BJ (cell line): ENCODE measurements around the gene COPB2. TPM values are rescaled to one million over a fixed set of nuclear protein-coding genes. Genes with fewer than 3 reads are reported as not detected.

ENCODE experiments used
- CTCF ChIA-PET: fragments of 350-600 bp; formaldehyde crosslinking; extraction: SDS; loops from one replicate; lab custom pipeline; 2021; ENCODE audit warnings: antibody characterized with exemption, inconsistent platforms; lab: Yijun Ruan, JAX
- POLR2A ChIA-PET: fragments of 300-600 bp; sonication (Branson Sonifier 250); formaldehyde crosslinking; extraction: SDS; loops from one replicate; lab custom pipeline; 2021; ENCODE audit warnings: antibody characterized with exemption; lab: Charles Lee
- DNase-seq: peaks from one replicate; pipeline ENCODE4 v3.0.0-alpha.2; 2011; ENCODE audit warnings: low read depth
- H3K27me3 ChIP-seq: 2 replicates; pipeline ENCODE4 v1.6.0; 2011; ENCODE audit warnings: low read length; ENCODE audit not compliant: control insufficient read depth, insufficient read depth
- H3K36me3 ChIP-seq: 2 replicates; pipeline ENCODE4 v1.5.1; 2011; ENCODE audit warnings: low read length; ENCODE audit not compliant: control insufficient read depth, insufficient read depth
- H3K4me3 ChIP-seq: 2 replicates; pipeline ENCODE4 v1.5.1; 2011; ENCODE audit warnings: low read depth, mild to moderate bottlenecking, control low read depth, low read length
- CTCF ChIP-seq: IDR thresholded peaks from 2 replicates; pipeline ENCODE4 v1.5.1; 2011; ENCODE audit warnings: low read depth, mild to moderate bottlenecking, control low read depth, inconsistent platforms, low read length, moderate library complexity; ENCODE audit not compliant: insufficient read depth
- polyA plus RNA-seq: library from polyadenylated mRNA; depleted of rRNA; stranded (reverse); fragments of >200 nt; gene quantifications from 2 replicates; pipeline ENCODE4 v1.2.3, GENCODE V29; 2011

Gene COPB2
- polyA plus RNA-seq, 1 experiment, result 112 TPM

- TF ChIP-seq CTCF, result no peak
- peaks cover 22% of the 10 kb centered on the region for H3K36me3 ChIP-seq
- CTCF ChIA-PET, result interaction anchor here (1.4 kb wide), 1 partner anchor 17 kb away, joined by 3 read pairs; no protein-coding TSS in a partner anchor
Measured at GRCh38 chr3:139358841-139359562, 30.4 kb downstream of the COPB2 start.

GRCh38 chr3:139357899-139358298 is 31.5 kb downstream of the COPB2 start:
- H3K4me3 ChIP-seq, result no peak overlapping the region
- POLR2A ChIA-PET, result no interaction called here
- peaks cover 20% of the 10 kb centered on the region for H3K36me3 ChIP-seq
- CTCF ChIA-PET, result no interaction called here
- no peak for DNase-seq
- TF ChIP-seq CTCF, result no peak
- no peaks in the 10 kb centered on the region for H3K27me3 ChIP-seq

More at GRCh38 chr3:139358841-139359562, 30.4 kb downstream of the COPB2 start:
- Histone ChIP-seq H3K4me3 (no peak overlapping the region), H3K27me3 (no peaks in the 10 kb centered on the region)
- POLR2A ChIA-PET, result interaction anchor here (0.6 kb wide), 1 partner anchor 8 kb away, joined by 3 read pairs; no protein-coding TSS in a partner anchor
- DNase-seq, result no peak

- ChIA-PET CTCF (interaction anchor here (0.9 to 1.2 kb wide), 4 partner anchors 10 to 244 kb away, joined by 3 to 7 read pairs (median 4); partner anchors contain the start of gene MRPS22), POLR2A (no interaction called here)
- TF ChIP-seq CTCF, result no peak
- DNase-seq, result no peak
- Histone ChIP-seq H3K36me3 (peaks cover 18% of the 10 kb centered on the region), H3K27me3 (no peaks in the 10 kb centered on the region), H3K4me3 (no peak overlapping the region)
Measured at GRCh38 chr3:139355891-139356290, 33.6 kb downstream of the COPB2 start.

GRCh38 chr3:139355476-139355875 is 34.0 kb downstream of the COPB2 start:
- no peak for DNase-seq
- peaks cover 16% of the 10 kb centered on the region for H3K36me3 ChIP-seq
- ChIA-PET POLR2A (no interaction called here), CTCF (interaction anchor here (0.9 to 1.4 kb wide), 4 partner anchors 9 to 243 kb away, joined by 3 to 7 read pairs (median 4); no protein-coding TSS in a partner anchor)
- TF ChIP-seq CTCF, result no peak
- no peaks in the 10 kb centered on the region for H3K27me3 ChIP-seq
- no peak overlapping the region for H3K4me3 ChIP-seq

- H3K36me3 ChIP-seq, result peaks cover 16% of the 10 kb centered on the region
- ChIA-PET POLR2A (no interaction called here), CTCF (interaction anchor here (0.6 to 2.5 kb wide), 8 partner anchors 9 to 589 kb away, joined by 3 to 12 read pairs (median 4); no protein-coding TSS in a partner anchor)
- H3K27me3 ChIP-seq, result no peaks in the 10 kb centered on the region
- H3K4me3 ChIP-seq, result no peak overlapping the region
- no peak for TF ChIP-seq CTCF
- no peak for DNase-seq
Measured at GRCh38 chr3:139354661-139355060, 34.8 kb downstream of the COPB2 start.
